GM18505 (cell line): ENCODE results near the gene HOMER2.
"Not testable (repeated sequence)": the region's sequence is repeated elsewhere in the genome, so short reads cannot be mapped to it uniquely, and the experiment has no call there.

ENCODE experiments used
- ATAC-seq: cut with Tn5 transposase; IDR thresholded peaks from one replicate; pipeline ENCODE4 v1.9.1; 2021; ENCODE audit not compliant: unreplicated experiment
- POLR2A ChIP-seq: IDR thresholded peaks from 4 replicates; pipeline ENCODE4 v1.6.1; 2011; ENCODE audit warnings: borderline replicate concordance; ENCODE audit not compliant: insufficient read depth, insufficient read length; ENCODE audit errors: extremely low read depth

Gene HOMER2

GRCh38 chr15:82909080-82909815, 43.3 kb downstream of the HOMER2 start:
- no peak for ATAC-seq
- no peak for TF ChIP-seq POLR2A

GRCh38 chr15:82907350-82907749, 45.2 kb downstream of the HOMER2 start:
- ATAC-seq = no peak
- no peak for TF ChIP-seq POLR2A

GRCh38 chr15:82904574-82904973, 47.9 kb downstream of the HOMER2 start:
- no peak for ATAC-seq
- no peak for TF ChIP-seq POLR2A

- no peak for TF ChIP-seq POLR2A
- no peak for ATAC-seq
Measured at GRCh38 chr15:82903511-82903910, 49.0 kb downstream of the HOMER2 start.

- no peak for ATAC-seq
- TF ChIP-seq POLR2A = no peak
Measured at GRCh38 chr15:82901114-82901805, 51.3 kb downstream of the HOMER2 start.

GRCh38 chr15:82900511-82901060, 51.9 kb downstream of the HOMER2 start:
- no peak for TF ChIP-seq POLR2A
- no peak for ATAC-seq

- no peak for TF ChIP-seq POLR2A
- ATAC-seq = no peak
Measured at GRCh38 chr15:82898961-82899360, 53.6 kb downstream of the HOMER2 start.

GRCh38 chr15:82895983-82896382, 56.5 kb downstream of the HOMER2 start:
- TF ChIP-seq POLR2A = no peak
- no peak for ATAC-seq

- no peak for ATAC-seq
- TF ChIP-seq POLR2A = no peak
Measured at GRCh38 chr15:82894971-82895520, 57.5 kb downstream of the HOMER2 start.

GRCh38 chr15:82893473-82893872, 59.0 kb downstream of the HOMER2 start:
- not testable (repeated sequence) for ATAC-seq

- ATAC-seq = no peak
- TF ChIP-seq POLR2A = no peak
Measured at GRCh38 chr15:82892573-82892972, 59.9 kb downstream of the HOMER2 start.

- ATAC-seq = no peak
- TF ChIP-seq POLR2A = no peak
Measured at GRCh38 chr15:82890995-82891390, 61.5 kb downstream of the HOMER2 start.

- no peak for ATAC-seq
- TF ChIP-seq POLR2A = no peak
Measured at GRCh38 chr15:82890338-82890994, 62.1 kb downstream of the HOMER2 start.
